Loucy (cell line): ENCODE data around the gene ZBTB3.
A peak's percentile ranks its signal among the peaks of the same experiment; 100 is the strongest.

ENCODE experiments used
- H2AFZ ChIP-seq: fragments of 200-600 bp; sonication (generic); 2 replicates; pipeline ENCODE4 v1.6.0; 2016; ENCODE audit warnings: antibody characterized with exemption, mild to moderate bottlenecking, low read length, moderate library complexity
- H3F3A ChIP-seq: fragments of 200-600 bp; 2 replicates; pipeline ENCODE4 v1.6.0; 2016; ENCODE audit warnings: antibody characterized with exemption, low read depth, mild to moderate bottlenecking
- H3K27me3 ChIP-seq: fragments of 200-600 bp; sonication (generic); 2 replicates; pipeline ENCODE4 v1.6.1; 2014; ENCODE audit warnings: low read length, mild to moderate bottlenecking; ENCODE audit not compliant: insufficient read depth, poor library complexity, severe bottlenecking
- H3K36me3 ChIP-seq: fragments of 200-600 bp; sonication (generic); 2 replicates; pipeline ENCODE4 v1.6.1; 2016; ENCODE audit warnings: low read length; ENCODE audit not compliant: insufficient read depth
- H3K4me1 ChIP-seq: fragments of 200-600 bp; sonication (generic); 2 replicates; pipeline ENCODE4 v1.5.1; 2014; ENCODE audit warnings: low read length, mild to moderate bottlenecking; ENCODE audit not compliant: insufficient read depth, poor library complexity, severe bottlenecking
- H3K4me2 ChIP-seq: fragments of 200-600 bp; sonication (generic); 2 replicates; pipeline ENCODE4 v1.6.0; 2014; ENCODE audit warnings: antibody characterized with exemption, low read length, low read depth, mild to moderate bottlenecking; ENCODE audit not compliant: poor library complexity, severe bottlenecking
- H3K4me3 ChIP-seq: fragments of 200-600 bp; sonication (generic); 2 replicates; pipeline ENCODE4 v1.5.1; 2014; ENCODE audit warnings: low read length, mild to moderate bottlenecking, mixed read lengths; ENCODE audit not compliant: poor library complexity, severe bottlenecking
- H3K79me2 ChIP-seq: fragments of 200-600 bp; sonication (generic); 2 replicates; pipeline ENCODE4 v1.6.1; 2014; ENCODE audit warnings: low read length; ENCODE audit not compliant: insufficient read depth
- H3K9ac ChIP-seq: fragments of 200-600 bp; sonication (generic); 2 replicates; pipeline ENCODE4 v1.6.0; 2014; ENCODE audit warnings: mild to moderate bottlenecking, low read depth, low read length, moderate library complexity; ENCODE audit not compliant: poor library complexity, severe bottlenecking
- H3K9me2 ChIP-seq: fragments of 200-600 bp; sonication (generic); replicated peaks from 2 replicates; pipeline ENCODE4 v1.6.1; 2016; ENCODE audit warnings: low read depth, low read length, mixed read lengths
- H3K9me3 ChIP-seq: fragments of 200-600 bp; sonication (generic); 2 replicates; pipeline ENCODE4 v1.6.1; 2014; ENCODE audit warnings: mild to moderate bottlenecking, antibody characterized with exemption, low read length, low read depth; ENCODE audit not compliant: insufficient read depth
- H4K20me1 ChIP-seq: fragments of 200-600 bp; sonication (generic); 2 replicates; pipeline ENCODE4 v1.6.0; 2014; ENCODE audit warnings: antibody characterized with exemption, low read length, mild to moderate bottlenecking; ENCODE audit not compliant: insufficient read depth, poor library complexity, severe bottlenecking
- CTCF ChIP-seq: fragments of 200-600 bp; sonication (generic); conservative IDR thresholded peaks from 2 replicates; pipeline ENCODE4 v1.5.1; 2014; ENCODE audit warnings: mild to moderate bottlenecking, antibody characterized with exemption, low read length
- EZH2phosphoT487 ChIP-seq: fragments of 200-600 bp; IDR thresholded peaks from 2 replicates; pipeline ENCODE4 v1.6.1; 2018; ENCODE audit warnings: antibody characterized with exemption, mild to moderate bottlenecking, moderate library complexity, borderline replicate concordance

ZBTB3 gene

DNA sequence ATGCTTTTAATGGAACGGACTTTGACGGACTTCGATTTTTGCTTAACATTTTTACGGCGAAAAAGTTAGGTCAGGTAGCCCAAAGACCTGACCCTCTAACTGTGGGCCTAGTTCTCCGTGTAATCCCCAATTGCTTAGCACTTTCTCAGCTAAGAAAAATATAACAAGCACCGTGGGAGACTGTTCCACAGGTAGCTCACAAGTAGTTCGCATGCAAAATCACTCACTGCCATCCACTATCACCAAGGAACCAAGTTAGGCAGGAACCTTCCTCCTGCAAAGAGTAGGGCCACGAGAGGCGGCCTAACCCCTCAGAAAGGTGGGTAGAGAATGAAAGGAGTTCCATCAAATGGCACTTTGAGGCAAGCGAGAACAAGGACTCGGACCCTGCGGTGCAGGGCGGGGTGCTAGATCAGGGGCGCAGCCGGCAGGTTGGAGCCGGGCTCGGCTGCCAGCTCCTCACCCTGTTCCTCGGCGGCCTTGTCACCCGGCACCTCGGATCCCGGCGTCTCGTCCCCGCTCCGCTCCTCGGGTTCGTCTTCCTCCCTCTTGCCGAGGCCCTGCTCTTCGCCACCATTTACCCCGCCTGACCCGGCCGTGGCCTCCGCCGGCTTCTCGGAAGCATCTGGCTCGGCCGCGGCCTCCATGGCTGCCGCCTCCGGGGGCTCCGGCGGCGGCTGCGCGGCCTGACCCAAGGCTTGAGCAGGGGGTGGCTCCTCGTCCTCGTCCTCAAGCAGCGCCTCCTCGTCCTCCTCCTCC, 27.6 kb downstream of the ZBTB3 start:
- Histone ChIP-seq H3F3A (peaks cover 3% of the 10 kb centered on the region), H3K4me3 (peak overlapping the region; percentile 92), H3K27me3 (no peaks in the 10 kb centered on the region), H3K4me2 (peak overlapping the region; percentile 98), H3K36me3 (peaks cover 35% of the 10 kb centered on the region), H3K9me2 (no peaks in the 10 kb centered on the region), H3K9ac (peak overlapping the region; percentile 98), H3K9me3 (no peaks in the 10 kb centered on the region), H4K20me1 (peaks cover 72% of the 10 kb centered on the region), H3K79me2 (peaks cover 82% of the 10 kb centered on the region), H2AFZ (no peak overlapping the region), H3K4me1 (peaks cover 39% of the 10 kb centered on the region)
- TF ChIP-seq CTCF, result no peak
- no peak for TF ChIP-seq EZH2phosphoT487

DNA sequence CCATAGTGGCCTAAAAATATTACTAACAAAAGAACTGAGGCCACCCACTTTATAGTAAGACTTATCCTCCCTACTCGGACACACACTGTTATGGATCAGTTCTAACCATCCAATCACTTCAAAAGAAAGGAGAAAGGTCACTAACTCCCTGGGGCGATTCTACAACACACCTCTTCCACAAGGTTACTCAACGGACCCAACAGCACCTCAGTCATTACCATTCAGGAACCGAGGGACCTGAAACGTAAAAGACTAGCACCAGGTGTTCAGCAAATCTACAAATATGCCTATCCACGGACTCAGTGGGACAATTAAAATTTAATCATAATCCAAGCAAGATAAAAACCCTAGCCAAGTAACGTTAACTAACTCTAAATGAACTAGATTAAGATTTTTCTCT, 28.3 kb downstream of the ZBTB3 start:
- Histone ChIP-seq H3F3A (peaks cover 3% of the 10 kb centered on the region), H3K4me2 (peak overlapping the region; percentile 98), H4K20me1 (peaks cover 77% of the 10 kb centered on the region), H3K4me3 (peak overlapping the region; percentile 92), H3K36me3 (peaks cover 42% of the 10 kb centered on the region), H3K9me2 (no peaks in the 10 kb centered on the region), H3K9me3 (no peaks in the 10 kb centered on the region), H3K9ac (peak overlapping the region; percentile 98), H3K27me3 (no peaks in the 10 kb centered on the region), H3K79me2 (peaks cover 84% of the 10 kb centered on the region), H3K4me1 (peaks cover 44% of the 10 kb centered on the region), H2AFZ (no peak overlapping the region)
- no peak for TF ChIP-seq CTCF
- TF ChIP-seq EZH2phosphoT487, result no peak

DNA sequence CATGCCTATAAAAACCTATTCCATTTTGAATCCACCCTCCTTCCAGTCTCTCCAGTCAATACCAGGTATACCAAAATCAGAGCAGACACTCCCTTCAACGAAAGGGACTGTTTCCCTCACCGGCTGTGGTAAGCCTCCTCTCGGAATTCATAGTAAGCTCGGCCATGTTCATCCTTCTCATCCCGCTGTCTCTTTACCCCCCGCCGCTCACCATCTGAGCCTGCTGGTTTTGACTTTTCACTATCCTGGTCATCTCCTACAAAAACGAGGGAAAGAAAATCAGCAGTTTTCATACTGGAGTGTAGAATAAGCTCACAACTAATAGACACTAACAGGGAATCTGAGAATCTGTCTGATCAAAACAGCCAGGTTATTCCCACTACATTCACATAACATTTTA, 29.8 kb downstream of the ZBTB3 start:
- Histone ChIP-seq H3K4me1 (peaks cover 40% of the 10 kb centered on the region), H3K79me2 (peaks cover 85% of the 10 kb centered on the region), H3K9me3 (no peaks in the 10 kb centered on the region), H3K27me3 (no peaks in the 10 kb centered on the region), H4K20me1 (peaks cover 77% of the 10 kb centered on the region), H3K4me2 (peak overlapping the region; percentile 98), H3K4me3 (peak overlapping the region; percentile 92), H2AFZ (no peak overlapping the region), H3K36me3 (peaks cover 56% of the 10 kb centered on the region), H3K9me2 (no peaks in the 10 kb centered on the region), H3F3A (peaks cover 3% of the 10 kb centered on the region), H3K9ac (peak overlapping the region; percentile 98)
- no peak for TF ChIP-seq EZH2phosphoT487
- no peak for TF ChIP-seq CTCF
